Activated CD8-positive, alpha-beta memory T cell treated with anti-CD3 and anti-CD28 coated beads, Interleukin-2, amount 10 ng/mL, durations not matched to agents 7 days and 5 days (primary cell): ENCODE results near the gene RNASEL. TPM values are rescaled to one million over a fixed set of nuclear protein-coding genes. Genes with fewer than 3 reads are reported as not detected.
A peak's percentile ranks its signal among the peaks of the same experiment; 100 is the strongest.

Source experiments
- ATAC-seq: fragments of 150-1000 bp; cut with Tn5 transposase; one replicate; pipeline ENCODE4 v1.10.0; 2021; ENCODE audit warnings: moderate library complexity
- CTCF ChIA-PET: fragments of 350-600 bp; sonication (Branson Sonifier 250); formaldehyde crosslinking; loops from one replicate; lab custom pipeline; 2021; ENCODE audit warnings: antibody characterized with exemption; lab: Charles Lee
- DNase-seq: peaks from one replicate; pipeline ENCODE4 v3.0.0-alpha.2; 2020
- H3K27ac Mint-ChIP-seq: one replicate; pipeline ENCODE4 v1.8.0; 2021; ENCODE audit warnings: mild to moderate bottlenecking, mixed read lengths
- H3K27me3 Mint-ChIP-seq: one replicate; pipeline ENCODE4 v1.8.0; 2021; ENCODE audit warnings: mixed read lengths
- H3K36me3 Mint-ChIP-seq: one replicate; pipeline ENCODE4 v1.8.0; 2021; ENCODE audit warnings: mild to moderate bottlenecking, mixed read lengths
- H3K4me1 Mint-ChIP-seq: one replicate; pipeline ENCODE4 v1.8.0; 2021; ENCODE audit warnings: mixed read lengths
- H3K4me3 Mint-ChIP-seq: one replicate; pipeline ENCODE4 v1.8.0; 2021; ENCODE audit warnings: mild to moderate bottlenecking, moderate library complexity, mixed read lengths
- H3K9me3 Mint-ChIP-seq: one replicate; pipeline ENCODE4 v1.8.0; 2022; ENCODE audit warnings: low read depth, mixed read lengths
- total RNA-seq, 2 experiments: library from RNA; stranded (reverse); gene quantifications; one replicate each; pipeline ENCODE4 v1.2.3, GENCODE V29; 2021

Gene RNASEL
- total RNA-seq, 2 experiments from 2014 or later, result 6.5 to 10.0 TPM

DNA sequence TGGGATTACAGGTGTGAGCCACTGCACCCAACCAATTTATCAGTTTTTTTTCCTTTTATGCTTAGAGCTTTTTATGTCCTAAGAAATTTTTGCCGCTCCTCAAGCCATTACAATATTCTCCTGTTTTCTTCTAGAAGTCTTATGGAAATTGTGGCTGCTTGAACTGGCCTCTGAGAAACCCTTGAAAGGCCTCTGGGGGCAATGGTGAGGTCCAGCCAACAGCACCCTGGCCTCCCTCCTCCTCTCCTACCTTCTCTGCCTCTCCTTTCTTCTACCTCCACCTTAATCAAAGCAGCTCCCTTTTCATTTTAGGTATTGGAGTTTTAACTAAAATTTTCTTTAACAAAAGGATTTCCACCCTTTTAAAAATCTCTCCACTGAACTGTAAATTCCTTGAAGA is 39.6 kb upstream of the RNASEL start:
- H3K27me3 Mint-ChIP-seq, result peaks cover 53% of the 10 kb centered on the region
- CTCF ChIA-PET, result interaction anchor here (0.8 to 3.7 kb wide), 6 partner anchors 13 to 33 kb away, joined by 3 to 18 read pairs (median 5); no protein-coding TSS in a partner anchor
- no peak overlapping the region for H3K4me3 Mint-ChIP-seq

DNA sequence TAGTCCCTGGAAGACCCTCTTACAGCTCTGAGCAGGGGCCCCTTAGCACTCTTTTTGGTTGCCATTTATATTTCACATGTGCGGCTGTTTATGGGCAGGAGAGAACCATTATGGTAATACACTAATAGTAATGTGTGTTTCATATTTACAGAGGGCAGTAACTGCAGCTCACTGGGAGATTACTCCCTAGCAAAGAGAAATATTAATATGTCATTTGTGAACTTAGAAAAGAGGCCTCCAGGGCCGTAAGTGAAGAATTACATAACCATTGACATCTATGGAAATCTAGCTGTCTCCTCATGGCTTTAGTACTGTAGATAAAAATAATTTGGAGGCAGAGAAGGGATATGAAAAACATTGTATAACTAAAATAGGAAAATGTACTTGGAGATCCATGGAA is 38.6 kb upstream of the RNASEL start:
- Mint-ChIP-seq H3K4me1 (peaks cover 58% of the 10 kb centered on the region), H3K27ac (no peak overlapping the region), H3K27me3 (peaks cover 51% of the 10 kb centered on the region), H3K9me3 (no peaks in the 10 kb centered on the region), H3K4me3 (no peak overlapping the region), H3K36me3 (no peaks in the 10 kb centered on the region)
- ATAC-seq (no peak), DNase-seq (no peak)
- CTCF ChIA-PET, result interaction anchor here (1.0 to 3.7 kb wide), 2 partner anchors 12 to 157 kb away, joined by 3 to 18 read pairs; no protein-coding TSS in a partner anchor

More for the DNA sequence above, 39.6 kb upstream of the RNASEL start:
- ATAC-seq (no peak), DNase-seq (no peak)
- no peaks in the 10 kb centered on the region for H3K36me3 Mint-ChIP-seq
- no peaks in the 10 kb centered on the region for H3K9me3 Mint-ChIP-seq
- no peak overlapping the region for H3K27ac Mint-ChIP-seq
- H3K4me1 Mint-ChIP-seq, result peaks cover 59% of the 10 kb centered on the region

DNA sequence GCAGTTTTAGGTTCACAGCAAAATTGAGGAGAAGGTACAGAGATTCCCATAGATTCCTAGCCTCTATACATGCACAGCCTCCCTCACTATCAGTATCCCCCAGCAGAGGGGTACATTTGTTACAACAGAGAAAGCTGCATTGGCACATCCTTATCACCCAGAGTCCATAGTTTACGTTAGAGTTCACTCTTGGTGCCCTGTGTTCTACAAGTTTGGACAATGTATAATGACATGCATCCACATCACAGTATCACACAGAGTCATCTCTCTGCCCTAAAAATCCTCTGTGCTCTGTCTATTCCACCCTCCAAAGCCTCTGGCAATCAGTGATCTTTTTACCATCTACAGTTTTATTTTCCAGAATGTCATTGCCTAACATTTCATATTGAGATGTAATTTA is 37.5 kb upstream of the RNASEL start:
- Mint-ChIP-seq H3K4me3 (no peak overlapping the region), H3K4me1 (peaks cover 52% of the 10 kb centered on the region), H3K27ac (no peak overlapping the region), H3K27me3 (peaks cover 50% of the 10 kb centered on the region), H3K9me3 (no peaks in the 10 kb centered on the region), H3K36me3 (no peaks in the 10 kb centered on the region)
- no peak for ATAC-seq
- no peak for DNase-seq
- CTCF ChIA-PET, result interaction anchor here (1.0 kb wide), 2 partner anchors 23 to 158 kb away, joined by 3 read pairs; no protein-coding TSS in a partner anchor

DNA sequence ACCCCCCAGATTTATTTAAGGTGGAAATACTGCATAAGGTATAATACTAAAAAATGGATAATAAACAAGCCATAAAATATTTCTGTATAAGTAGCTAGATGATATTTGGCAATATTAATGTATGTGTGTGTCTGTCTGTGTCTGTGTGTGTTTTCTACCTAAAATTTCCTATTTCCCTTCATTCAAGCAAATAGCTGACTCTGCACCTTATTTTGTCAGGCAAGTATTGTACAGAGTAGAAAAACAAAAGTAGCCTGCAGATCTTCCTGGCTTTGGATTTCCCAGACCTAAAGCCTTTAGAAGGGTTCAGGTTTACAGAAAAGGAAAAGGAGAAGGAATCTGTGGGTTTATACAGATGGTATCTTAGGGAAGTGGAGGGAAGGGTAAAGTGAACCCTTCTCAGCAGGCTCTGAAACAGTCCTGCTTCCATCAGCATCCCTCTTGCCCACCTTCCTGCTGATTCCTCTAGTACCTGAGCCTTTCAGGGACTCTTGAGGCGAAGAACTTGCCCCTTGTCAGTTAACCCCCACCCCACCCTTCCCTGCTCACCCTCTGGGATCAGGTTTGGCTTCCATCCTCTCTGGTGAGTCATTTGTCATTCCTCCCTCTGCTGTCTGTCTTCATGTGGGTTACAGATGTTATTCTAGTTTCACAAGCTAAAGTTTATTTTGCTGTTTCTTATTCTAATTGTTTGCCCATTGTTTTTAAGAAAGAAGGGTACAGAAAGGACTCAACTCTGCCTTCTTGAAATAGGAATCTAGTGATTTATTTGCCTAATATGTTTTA is 36.9 kb upstream of the RNASEL start:
- CTCF ChIA-PET, result interaction anchor here (1.0 to 1.4 kb wide), 2 partner anchors 23 to 25 kb away, joined by 3 to 4 read pairs; no protein-coding TSS in a partner anchor
- Mint-ChIP-seq H3K4me3 (no peak overlapping the region), H3K9me3 (peaks cover 4% of the 10 kb centered on the region), H3K27me3 (peaks cover 49% of the 10 kb centered on the region), H3K4me1 (peaks cover 49% of the 10 kb centered on the region), H3K36me3 (peaks cover 4% of the 10 kb centered on the region), H3K27ac (no peak overlapping the region)
- DNase-seq (no peak), ATAC-seq (no peak)

DNA sequence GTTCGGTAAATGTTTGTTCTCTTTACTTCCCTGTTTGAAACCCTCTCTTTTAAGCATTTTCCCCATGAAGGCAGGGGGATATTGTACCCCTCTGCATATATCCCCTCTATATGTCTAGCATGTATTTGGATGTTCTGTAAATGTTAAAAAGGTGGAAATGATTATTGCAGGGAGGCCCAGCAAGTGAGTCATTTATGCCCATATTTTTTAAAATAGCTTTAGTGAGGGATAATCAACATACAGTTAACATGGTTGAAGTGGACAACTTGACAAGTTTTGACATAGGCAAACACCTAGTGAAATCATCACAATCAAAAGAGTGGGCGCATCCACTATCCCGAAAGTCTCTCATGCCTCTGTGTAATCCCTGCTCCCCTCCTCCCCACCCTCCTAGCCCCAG is 36.0 kb upstream of the RNASEL start:
- Mint-ChIP-seq H3K4me3 (no peak overlapping the region), H3K27me3 (peaks cover 47% of the 10 kb centered on the region), H3K4me1 (peaks cover 40% of the 10 kb centered on the region), H3K9me3 (peaks cover 8% of the 10 kb centered on the region), H3K27ac (no peak overlapping the region), H3K36me3 (peaks cover 9% of the 10 kb centered on the region)
- ATAC-seq (no peak), DNase-seq (no peak)
- CTCF ChIA-PET, result interaction anchor here (1.4 kb wide), 1 partner anchor 24 kb away, joined by 4 read pairs; no protein-coding TSS in a partner anchor

DNA sequence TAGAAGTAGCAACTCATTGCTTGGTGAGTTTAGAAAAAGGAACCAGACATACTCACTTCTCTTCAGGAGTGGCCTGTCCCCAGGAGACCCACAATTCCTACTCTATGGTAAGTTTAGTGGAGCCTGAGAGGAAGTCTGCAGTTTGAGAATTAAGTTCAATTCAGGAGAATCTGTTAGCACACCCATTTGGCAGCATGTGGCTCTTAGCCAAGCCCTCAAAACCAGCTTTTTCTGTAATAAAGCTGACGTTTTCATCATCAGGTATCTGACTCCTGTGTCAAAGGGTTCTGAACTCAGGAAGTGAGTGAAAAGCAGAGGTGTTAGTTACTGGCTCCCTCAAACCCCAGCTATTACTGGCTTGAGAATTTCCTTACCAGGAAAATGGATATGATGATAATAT is 35.5 kb upstream of the RNASEL start:
- no peak overlapping the region for H3K4me3 Mint-ChIP-seq
- ATAC-seq (no peak), DNase-seq (no peak)
- peaks cover 8% of the 10 kb centered on the region for H3K9me3 Mint-ChIP-seq
- peaks cover 10% of the 10 kb centered on the region for H3K36me3 Mint-ChIP-seq
- CTCF ChIA-PET, result interaction anchor here (1.1 to 1.4 kb wide), 2 partner anchors 9 to 24 kb away, joined by 4 read pairs; no protein-coding TSS in a partner anchor
- no peak overlapping the region for H3K27ac Mint-ChIP-seq
- peaks cover 48% of the 10 kb centered on the region for H3K27me3 Mint-ChIP-seq
- H3K4me1 Mint-ChIP-seq, result peaks cover 36% of the 10 kb centered on the region

DNA sequence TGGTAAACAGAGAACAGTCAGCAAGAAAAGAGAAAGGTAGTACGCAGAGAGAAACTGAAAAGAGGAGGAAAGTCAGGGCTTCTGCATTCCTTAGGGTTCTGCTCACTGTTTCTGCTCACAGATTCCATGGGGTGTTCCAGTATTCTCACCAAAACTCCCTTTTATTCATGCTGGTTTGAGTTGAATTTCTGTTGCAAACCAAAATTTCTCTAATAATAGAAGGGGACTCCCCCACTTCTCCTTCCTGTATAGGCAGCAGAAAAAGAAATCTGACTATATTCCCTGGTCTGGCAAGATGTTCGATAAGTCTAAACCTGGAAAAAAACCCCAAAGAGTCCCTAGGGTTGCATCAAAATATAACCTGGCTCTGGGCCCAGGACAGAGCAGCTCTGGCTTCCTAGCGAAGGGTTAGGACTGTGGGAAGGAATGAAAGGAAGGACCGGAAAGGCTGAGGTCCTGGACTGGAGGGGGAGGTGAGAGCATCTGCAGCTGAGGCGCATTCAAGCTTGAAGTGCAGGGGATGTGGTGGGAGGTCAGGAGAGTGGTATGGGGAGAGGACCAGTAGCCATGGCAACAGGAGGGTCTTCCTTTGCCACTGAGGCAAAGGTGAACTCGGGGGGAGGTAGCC is 34.0 kb upstream of the RNASEL start:
- ATAC-seq, result no peak
- Mint-ChIP-seq H3K4me3 (no peak overlapping the region), H3K4me1 (peaks cover 34% of the 10 kb centered on the region)

DNA sequence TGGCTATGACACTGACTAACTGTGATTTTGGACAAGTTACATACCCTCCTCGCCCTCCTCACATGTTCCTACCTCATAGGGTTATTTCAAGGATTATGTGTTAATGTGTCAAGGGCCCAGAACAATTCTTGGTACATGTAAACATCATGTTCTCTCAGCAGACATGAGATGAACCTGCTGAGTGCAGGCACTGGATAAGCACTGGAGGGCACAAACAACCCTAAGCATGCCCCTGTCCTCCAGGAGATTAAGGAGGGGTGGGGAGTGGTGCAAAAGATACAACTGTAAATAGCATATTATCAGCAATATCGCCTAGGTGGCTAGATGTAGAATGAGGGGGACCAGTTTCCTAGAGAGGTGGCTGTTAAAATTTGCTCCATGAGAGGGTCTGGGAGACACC is 32.9 kb upstream of the RNASEL start:
- Mint-ChIP-seq H3K9me3 (peaks cover 8% of the 10 kb centered on the region), H3K27me3 (peaks cover 61% of the 10 kb centered on the region), H3K4me3 (no peak overlapping the region), H3K27ac (no peak overlapping the region), H3K4me1 (peaks cover 43% of the 10 kb centered on the region), H3K36me3 (peaks cover 13% of the 10 kb centered on the region)
- DNase-seq (no peak), ATAC-seq (no peak)
- CTCF ChIA-PET, result no interaction called here

More for the DNA sequence above, 34.0 kb upstream of the RNASEL start:
- Mint-ChIP-seq H3K36me3 (peaks cover 13% of the 10 kb centered on the region), H3K27me3 (peaks cover 56% of the 10 kb centered on the region), H3K27ac (no peak overlapping the region), H3K9me3 (peaks cover 8% of the 10 kb centered on the region)
- CTCF ChIA-PET, result interaction anchor here (1.2 kb wide), 1 partner anchor 23 kb away, joined by 5 read pairs; no protein-coding TSS in a partner anchor
- DNase-seq, result no peak

DNA sequence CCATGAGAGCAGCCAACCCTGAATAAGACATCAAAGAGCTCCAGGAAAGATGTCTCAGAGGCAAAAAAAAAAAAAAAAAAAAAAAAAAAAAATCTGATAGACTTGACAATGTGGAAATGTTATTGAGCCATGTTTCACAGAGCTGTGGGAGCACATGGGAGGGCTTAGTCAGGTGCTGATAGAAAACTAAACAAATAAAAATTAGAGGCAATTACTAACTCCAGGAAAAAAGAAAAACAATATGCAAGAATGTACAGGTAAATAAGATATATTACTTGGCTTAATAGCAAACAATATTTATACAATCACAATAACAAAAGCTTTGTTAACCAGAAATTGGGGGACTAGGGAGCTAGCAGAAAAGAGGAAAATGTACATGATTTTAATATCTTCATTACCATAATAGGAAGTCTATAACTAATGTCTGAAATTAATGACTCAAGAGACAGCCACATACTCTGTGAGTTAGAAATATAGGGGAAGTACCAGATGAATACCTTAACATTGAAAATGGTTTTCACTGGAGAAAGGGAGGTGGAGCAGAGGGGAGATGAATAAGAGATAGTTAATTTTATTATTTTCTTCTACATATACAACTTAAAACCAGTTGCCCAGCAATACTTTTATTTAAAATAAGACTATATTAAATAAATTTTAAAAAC is 32.0 kb upstream of the RNASEL start:
- Mint-ChIP-seq H3K4me3 (no peak overlapping the region), H3K36me3 (peaks cover 14% of the 10 kb centered on the region), H3K4me1 (peaks cover 44% of the 10 kb centered on the region), H3K9me3 (peaks cover 8% of the 10 kb centered on the region), H3K27me3 (peaks cover 61% of the 10 kb centered on the region), H3K27ac (no peak overlapping the region)
- CTCF ChIA-PET, result interaction anchor here (1.4 to 10.1 kb wide), 2 partner anchors 9 to 20 kb away, joined by 3 to 148 read pairs; partner anchors contain the start of gene RGS16
- DNase-seq, result no peak
- no peak for ATAC-seq

DNA sequence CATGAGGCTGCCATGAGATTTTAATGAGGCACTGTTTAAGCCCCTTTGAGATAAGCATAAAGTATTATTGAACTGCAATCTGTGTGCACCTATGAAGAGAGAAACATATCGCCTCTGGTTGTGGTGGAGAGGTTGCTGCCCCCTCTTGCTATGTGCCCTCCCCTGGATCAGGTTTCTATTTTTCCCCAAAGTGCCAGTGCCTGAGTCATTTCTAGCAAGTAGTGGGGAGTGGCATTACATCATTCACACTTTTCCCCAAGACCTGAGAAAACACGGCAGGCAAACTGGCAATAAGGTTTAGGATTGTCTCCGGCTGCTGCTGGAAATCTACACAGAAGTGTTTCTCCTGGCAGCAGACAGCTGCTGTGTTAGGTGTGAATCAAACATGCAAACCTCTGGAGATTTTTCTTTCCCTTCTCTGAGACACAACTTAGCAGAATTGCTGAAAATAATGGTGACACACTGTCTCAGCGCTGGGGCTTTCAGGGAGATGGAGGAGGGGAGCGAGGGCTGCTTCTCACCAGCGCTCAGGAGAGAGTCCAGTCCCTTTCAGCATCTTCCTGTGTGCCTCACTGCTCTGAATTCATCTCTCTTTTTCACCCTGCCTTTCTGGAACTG is 28.8 kb upstream of the RNASEL start:
- no peak overlapping the region for H3K27ac Mint-ChIP-seq
- H3K9me3 Mint-ChIP-seq, result peaks cover 8% of the 10 kb centered on the region
- DNase-seq (no peak), ATAC-seq (no peak)
- peaks cover 45% of the 10 kb centered on the region for H3K4me1 Mint-ChIP-seq
- peaks cover 15% of the 10 kb centered on the region for H3K36me3 Mint-ChIP-seq
- peaks cover 71% of the 10 kb centered on the region for H3K27me3 Mint-ChIP-seq
- H3K4me3 Mint-ChIP-seq, result no peak overlapping the region
- CTCF ChIA-PET, result interaction anchor here (2.1 to 10.1 kb wide), 2 partner anchors 17 to 165 kb away, joined by 14 to 148 read pairs; partner anchors contain the start of gene RGS16

DNA sequence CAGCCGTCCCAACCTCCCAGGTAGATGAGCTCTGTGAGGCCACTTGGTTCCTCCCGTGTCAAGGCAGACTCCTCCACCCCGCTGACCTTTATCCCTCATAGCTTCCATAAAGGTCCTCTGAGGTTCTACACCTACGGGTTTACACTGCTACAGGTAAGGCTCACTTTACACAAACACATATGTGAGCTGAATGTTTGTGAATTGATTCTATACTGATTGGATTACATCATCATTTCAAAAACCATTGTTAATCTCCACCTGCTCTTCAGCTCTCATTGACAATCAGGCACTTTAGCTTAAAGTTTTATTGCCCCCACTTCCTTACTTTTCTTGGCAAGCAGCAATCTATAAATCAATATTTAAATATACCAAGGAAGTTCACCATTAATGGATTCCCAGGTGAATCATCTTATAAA is 28.0 kb upstream of the RNASEL start:
- Mint-ChIP-seq H3K9me3 (peaks cover 8% of the 10 kb centered on the region), H3K4me1 (peaks cover 45% of the 10 kb centered on the region), H3K27me3 (peaks cover 76% of the 10 kb centered on the region), H3K4me3 (no peak overlapping the region), H3K36me3 (peaks cover 15% of the 10 kb centered on the region), H3K27ac (peak overlapping the region; percentile 41)
- CTCF ChIA-PET, result interaction anchor here (1.6 to 10.1 kb wide), 4 partner anchors 12 to 171 kb away, joined by 6 to 148 read pairs (median 16); partner anchors contain the start of gene RGS16
- DNase-seq, result no peak
- no peak for ATAC-seq

DNA sequence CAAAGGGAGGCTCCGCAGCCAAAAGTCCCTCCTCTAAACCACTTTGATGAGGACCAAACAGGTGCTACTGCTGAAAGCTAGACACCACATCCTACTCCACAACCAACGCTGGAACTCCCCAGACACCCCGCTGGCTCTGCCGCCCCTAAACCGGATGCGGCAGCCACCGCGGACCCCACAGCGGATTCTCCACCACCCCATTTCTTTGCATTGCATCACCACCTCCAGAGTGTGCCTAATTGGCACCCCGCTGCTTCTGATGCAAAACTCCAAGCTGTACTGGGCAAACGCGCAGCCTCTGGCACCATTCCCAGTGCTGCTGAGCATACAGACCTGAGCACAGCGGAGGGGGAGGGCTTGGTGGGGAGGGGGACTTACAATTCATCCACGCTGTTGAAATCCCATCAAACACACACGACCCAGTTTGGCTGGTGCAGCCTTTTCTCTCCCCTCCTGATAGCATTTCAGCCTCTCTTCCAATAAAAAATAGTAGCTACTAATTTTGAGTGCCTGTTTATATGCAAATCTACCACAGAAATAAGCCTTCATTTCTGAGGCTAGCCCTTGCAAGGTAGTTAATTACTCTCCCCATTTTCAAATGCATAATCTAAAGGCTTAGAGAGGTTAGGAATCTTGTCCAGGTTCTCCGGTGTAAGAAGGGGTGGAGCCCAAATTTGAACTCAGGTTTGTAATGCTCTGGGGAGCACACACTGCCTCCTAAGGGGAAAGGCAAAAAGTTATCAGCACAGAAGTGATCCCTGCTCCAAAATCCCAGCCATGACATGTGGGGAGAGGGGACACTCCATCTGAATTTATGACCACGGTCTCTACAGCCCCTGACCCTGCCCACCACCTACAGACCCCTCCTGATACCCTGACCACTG is 27.3 kb upstream of the RNASEL start:
- ATAC-seq, result peak; percentile 88
- peak overlapping the region; percentile 57 for H3K4me3 Mint-ChIP-seq
- H3K27me3 Mint-ChIP-seq, result peaks cover 75% of the 10 kb centered on the region
- CTCF ChIA-PET, result interaction anchor here (1.1 to 10.1 kb wide), 8 partner anchors 8 to 531 kb away, joined by 3 to 148 read pairs (median 10); partner anchors contain the start of genes RGS16 and RNASEL
- H3K27ac Mint-ChIP-seq, result peak overlapping the region; percentile 95
- peaks cover 8% of the 10 kb centered on the region for H3K9me3 Mint-ChIP-seq
- H3K36me3 Mint-ChIP-seq, result peaks cover 15% of the 10 kb centered on the region
- DNase-seq, result peak; percentile 93
- H3K4me1 Mint-ChIP-seq, result peaks cover 45% of the 10 kb centered on the region
